ENCODE results near the gene NAA16.

NAA16 gene

DNA sequence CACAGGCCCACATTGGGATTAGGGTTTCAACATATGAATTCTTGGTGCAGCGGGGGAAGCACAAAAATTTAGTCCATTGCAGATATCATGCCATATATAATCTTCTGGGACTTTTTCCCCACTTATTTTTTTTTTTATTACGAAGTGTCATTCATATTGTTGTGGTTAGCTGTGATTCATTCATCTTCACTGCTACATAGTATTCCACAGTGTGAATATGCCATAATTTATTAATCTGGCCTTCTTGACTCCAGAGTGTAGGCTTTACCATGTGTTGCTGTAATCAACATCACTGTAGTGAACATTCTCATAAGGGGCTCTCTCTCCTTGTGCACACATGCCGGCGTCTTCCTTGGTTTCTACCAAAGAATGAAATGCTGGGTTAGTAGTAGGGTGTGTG lies 92.9 kb downstream of the NAA16 start:
- Histone ChIP-seq H3K4me1 (ENCODE audit: control insufficient read depth in 2 of 2, insufficient read depth in 2 of 2, low read length in 2 of 2) (no peaks in the 10 kb centered on the region), H3K9me3 (ENCODE audit: control insufficient read depth in 2 of 2, low read length in 2 of 2) (no peaks in the 10 kb centered on the region), H3K36me3 (ENCODE audit: control insufficient read depth in 2 of 2, insufficient read depth in 2 of 2, low read length in 2 of 2) (no peaks in the 10 kb centered on the region), H3K27me3 (ENCODE audit: control insufficient read depth in 2 of 2, insufficient read depth in 2 of 2, low read length in 2 of 2) (no peaks in the 10 kb centered on the region), H3K4me3 (ENCODE audit: low read length in 2 of 2) (no peak overlapping the region), H3K27ac (ENCODE audit: low read depth in 2 of 2, low read length in 2 of 2) (no peak overlapping the region), H3K9ac (ENCODE audit: low read depth in 1 of 2, low read length in 2 of 2) (no peak overlapping the region)

- Histone ChIP-seq H3K4me3 (ENCODE audit: low read length in 2 of 2) (no peak overlapping the region), H3K27ac (ENCODE audit: low read depth in 2 of 2, low read length in 2 of 2) (no peak overlapping the region), H3K27me3 (ENCODE audit: control insufficient read depth in 2 of 2, insufficient read depth in 2 of 2, low read length in 2 of 2) (peaks cover 0 to 3% of the 10 kb centered on the region in 2 donors), H3K36me3 (ENCODE audit: control insufficient read depth in 2 of 2, insufficient read depth in 2 of 2, low read length in 2 of 2) (no peaks in the 10 kb centered on the region), H3K9me3 (ENCODE audit: control insufficient read depth in 2 of 2, low read length in 2 of 2) (no peaks in the 10 kb centered on the region), H3K9ac (ENCODE audit: low read depth in 1 of 2, low read length in 2 of 2) (no peak overlapping the region), H3K4me1 (ENCODE audit: control insufficient read depth in 2 of 2, insufficient read depth in 2 of 2, low read length in 2 of 2) (no peaks in the 10 kb centered on the region)
These were observed 94.3 kb downstream of the NAA16 start for GRCh38 chr13:41405367-41405766.

GRCh38 chr13:41407380-41407779 lies 96.3 kb downstream of the NAA16 start:
- Histone ChIP-seq H3K9ac (ENCODE audit: low read depth in 1 of 2, low read length in 2 of 2) (no peak overlapping the region), H3K9me3 (ENCODE audit: control insufficient read depth in 2 of 2, low read length in 2 of 2) (no peaks in the 10 kb centered on the region), H3K27ac (ENCODE audit: low read depth in 2 of 2, low read length in 2 of 2) (no peak overlapping the region), H3K4me1 (ENCODE audit: control insufficient read depth in 2 of 2, insufficient read depth in 2 of 2, low read length in 2 of 2) (no peaks in the 10 kb centered on the region), H3K4me3 (ENCODE audit: low read length in 2 of 2) (no peak overlapping the region), H3K27me3 (ENCODE audit: control insufficient read depth in 2 of 2, insufficient read depth in 2 of 2, low read length in 2 of 2) (peaks cover 0 to 3% of the 10 kb centered on the region in 2 donors), H3K36me3 (ENCODE audit: control insufficient read depth in 2 of 2, insufficient read depth in 2 of 2, low read length in 2 of 2) (no peaks in the 10 kb centered on the region)

- H3K9ac ChIP-seq (ENCODE audit: low read depth in 1 of 2, low read length in 2 of 2), result no peak overlapping the region
- H3K9me3 ChIP-seq (ENCODE audit: control insufficient read depth in 2 of 2, low read length in 2 of 2), result no peaks in the 10 kb centered on the region
- H3K4me1 ChIP-seq (ENCODE audit: control insufficient read depth in 2 of 2, insufficient read depth in 2 of 2, low read length in 2 of 2), result no peaks in the 10 kb centered on the region
- H3K27ac ChIP-seq (ENCODE audit: low read depth in 2 of 2, low read length in 2 of 2), result no peak overlapping the region
- H3K36me3 ChIP-seq (ENCODE audit: control insufficient read depth in 2 of 2, insufficient read depth in 2 of 2, low read length in 2 of 2), result no peaks in the 10 kb centered on the region
- no peak overlapping the region for H3K4me3 ChIP-seq (ENCODE audit: low read length in 2 of 2)
- H3K27me3 ChIP-seq (ENCODE audit: control insufficient read depth in 2 of 2, insufficient read depth in 2 of 2, low read length in 2 of 2), result peaks cover 0 to 3% of the 10 kb centered on the region in 2 donors
These were observed 97.1 kb downstream of the NAA16 start for GRCh38 chr13:41408121-41408520.

GRCh38 chr13:41408746-41409145 lies 97.7 kb downstream of the NAA16 start:
- peaks cover 0 to 3% of the 10 kb centered on the region in 2 donors for H3K27me3 ChIP-seq (ENCODE audit: control insufficient read depth in 2 of 2, insufficient read depth in 2 of 2, low read length in 2 of 2)
- H3K36me3 ChIP-seq (ENCODE audit: control insufficient read depth in 2 of 2, insufficient read depth in 2 of 2, low read length in 2 of 2), result no peaks in the 10 kb centered on the region
- no peaks in the 10 kb centered on the region for H3K9me3 ChIP-seq (ENCODE audit: control insufficient read depth in 2 of 2, low read length in 2 of 2)
- H3K4me1 ChIP-seq (ENCODE audit: control insufficient read depth in 2 of 2, insufficient read depth in 2 of 2, low read length in 2 of 2), result no peaks in the 10 kb centered on the region
- H3K27ac ChIP-seq (ENCODE audit: low read depth in 2 of 2, low read length in 2 of 2), result no peak overlapping the region
- no peak overlapping the region for H3K9ac ChIP-seq (ENCODE audit: low read depth in 1 of 2, low read length in 2 of 2)
- no peak overlapping the region for H3K4me3 ChIP-seq (ENCODE audit: low read length in 2 of 2)

- Histone ChIP-seq H3K27ac (ENCODE audit: low read depth in 2 of 2, low read length in 2 of 2) (no peak overlapping the region), H3K4me1 (ENCODE audit: control insufficient read depth in 2 of 2, insufficient read depth in 2 of 2, low read length in 2 of 2) (no peaks in the 10 kb centered on the region), H3K4me3 (ENCODE audit: low read length in 2 of 2) (no peak overlapping the region), H3K9me3 (ENCODE audit: control insufficient read depth in 2 of 2, low read length in 2 of 2) (no peaks in the 10 kb centered on the region), H3K27me3 (ENCODE audit: control insufficient read depth in 2 of 2, insufficient read depth in 2 of 2, low read length in 2 of 2) (peaks cover 0 to 3% of the 10 kb centered on the region in 2 donors), H3K36me3 (ENCODE audit: control insufficient read depth in 2 of 2, insufficient read depth in 2 of 2, low read length in 2 of 2) (no peaks in the 10 kb centered on the region), H3K9ac (ENCODE audit: low read depth in 1 of 2, low read length in 2 of 2) (no peak overlapping the region)
These were observed 98.5 kb downstream of the NAA16 start for GRCh38 chr13:41409611-41410010.

GRCh38 chr13:41411060-41411459 lies 100.0 kb downstream of the NAA16 start:
- peaks cover 0 to 3% of the 10 kb centered on the region in 2 donors for H3K27me3 ChIP-seq (ENCODE audit: control insufficient read depth in 2 of 2, insufficient read depth in 2 of 2, low read length in 2 of 2)
- no peak overlapping the region for H3K9ac ChIP-seq (ENCODE audit: low read depth in 1 of 2, low read length in 2 of 2)
- H3K4me1 ChIP-seq (ENCODE audit: control insufficient read depth in 2 of 2, insufficient read depth in 2 of 2, low read length in 2 of 2), result no peaks in the 10 kb centered on the region
- no peaks in the 10 kb centered on the region for H3K36me3 ChIP-seq (ENCODE audit: control insufficient read depth in 2 of 2, insufficient read depth in 2 of 2, low read length in 2 of 2)
- H3K9me3 ChIP-seq (ENCODE audit: control insufficient read depth in 2 of 2, low read length in 2 of 2), result no peaks in the 10 kb centered on the region
- H3K27ac ChIP-seq (ENCODE audit: low read depth in 2 of 2, low read length in 2 of 2), result no peak overlapping the region
- no peak overlapping the region for H3K4me3 ChIP-seq (ENCODE audit: low read length in 2 of 2)

- Histone ChIP-seq H3K9me3 (ENCODE audit: control insufficient read depth in 2 of 2, low read length in 2 of 2) (no peaks in the 10 kb centered on the region), H3K27ac (ENCODE audit: low read depth in 2 of 2, low read length in 2 of 2) (no peak overlapping the region), H3K9ac (ENCODE audit: low read depth in 1 of 2, low read length in 2 of 2) (no peak overlapping the region), H3K4me3 (ENCODE audit: low read length in 2 of 2) (no peak overlapping the region), H3K27me3 (ENCODE audit: control insufficient read depth in 2 of 2, insufficient read depth in 2 of 2, low read length in 2 of 2) (peaks cover 0 to 3% of the 10 kb centered on the region in 2 donors), H3K4me1 (ENCODE audit: control insufficient read depth in 2 of 2, insufficient read depth in 2 of 2, low read length in 2 of 2) (no peaks in the 10 kb centered on the region), H3K36me3 (ENCODE audit: control insufficient read depth in 2 of 2, insufficient read depth in 2 of 2, low read length in 2 of 2) (no peaks in the 10 kb centered on the region)
These were observed 100.5 kb downstream of the NAA16 start for GRCh38 chr13:41411522-41411921.

DNA sequence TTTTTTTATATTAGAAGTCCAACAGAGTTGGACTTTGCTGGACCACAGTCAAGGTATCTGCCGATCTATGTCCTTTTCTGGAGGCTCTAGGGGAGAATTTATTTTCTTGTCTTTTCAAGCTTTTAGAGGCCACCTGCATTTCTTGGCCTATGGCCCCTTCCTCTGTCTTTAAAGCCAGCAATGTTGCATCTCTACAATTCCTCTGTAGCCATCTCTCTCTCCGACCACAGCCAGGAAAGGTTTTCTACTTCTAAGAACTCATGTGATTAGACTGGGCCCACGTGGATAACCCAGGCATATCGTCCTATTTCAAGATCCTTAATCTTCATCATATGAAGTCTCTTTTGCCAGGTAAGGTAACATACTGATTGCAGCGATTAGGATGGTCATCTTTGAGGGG lies 102.8 kb downstream of the NAA16 start:
- Histone ChIP-seq H3K4me3 (ENCODE audit: low read length in 2 of 2) (no peak overlapping the region), H3K36me3 (ENCODE audit: control insufficient read depth in 2 of 2, insufficient read depth in 2 of 2, low read length in 2 of 2) (no peaks in the 10 kb centered on the region), H3K27me3 (ENCODE audit: control insufficient read depth in 2 of 2, insufficient read depth in 2 of 2, low read length in 2 of 2) (peaks cover 0 to 3% of the 10 kb centered on the region in 2 donors), H3K9me3 (ENCODE audit: control insufficient read depth in 2 of 2, low read length in 2 of 2) (no peaks in the 10 kb centered on the region), H3K4me1 (ENCODE audit: control insufficient read depth in 2 of 2, insufficient read depth in 2 of 2, low read length in 2 of 2) (no peaks in the 10 kb centered on the region), H3K27ac (ENCODE audit: low read depth in 2 of 2, low read length in 2 of 2) (no peak overlapping the region), H3K9ac (ENCODE audit: low read depth in 1 of 2, low read length in 2 of 2) (no peak overlapping the region)

DNA sequence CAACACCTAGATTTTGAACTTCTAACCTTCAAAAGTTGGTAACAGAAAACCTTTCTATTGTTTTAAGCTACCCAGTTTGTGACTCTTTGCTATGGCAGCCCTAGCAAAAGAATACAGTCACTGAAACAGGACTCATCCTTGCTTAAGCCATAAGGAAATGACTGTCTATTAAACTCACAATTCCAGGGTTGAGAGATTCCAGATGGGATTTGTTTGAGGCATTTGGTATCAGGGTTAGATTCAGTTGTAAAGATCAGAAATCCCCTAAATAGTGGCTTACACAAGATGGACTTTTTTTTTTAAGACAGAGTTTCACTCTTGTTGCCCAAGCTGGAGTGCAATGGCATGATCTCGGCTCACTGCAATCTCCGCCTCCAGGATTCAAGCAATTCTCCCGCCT lies 105.2 kb downstream of the NAA16 start:
- no peak overlapping the region for H3K9ac ChIP-seq (ENCODE audit: low read depth in 1 of 2, low read length in 2 of 2)
- H3K4me3 ChIP-seq (ENCODE audit: low read length in 2 of 2), result no peak overlapping the region
- H3K36me3 ChIP-seq (ENCODE audit: control insufficient read depth in 2 of 2, insufficient read depth in 2 of 2, low read length in 2 of 2), result no peaks in the 10 kb centered on the region
- no peaks in the 10 kb centered on the region for H3K4me1 ChIP-seq (ENCODE audit: control insufficient read depth in 2 of 2, insufficient read depth in 2 of 2, low read length in 2 of 2)
- H3K9me3 ChIP-seq (ENCODE audit: control insufficient read depth in 2 of 2, low read length in 2 of 2), result no peaks in the 10 kb centered on the region
- H3K27me3 ChIP-seq (ENCODE audit: control insufficient read depth in 2 of 2, insufficient read depth in 2 of 2, low read length in 2 of 2), result no peaks in the 10 kb centered on the region
- H3K27ac ChIP-seq (ENCODE audit: low read depth in 2 of 2, low read length in 2 of 2), result no peak overlapping the region

DNA sequence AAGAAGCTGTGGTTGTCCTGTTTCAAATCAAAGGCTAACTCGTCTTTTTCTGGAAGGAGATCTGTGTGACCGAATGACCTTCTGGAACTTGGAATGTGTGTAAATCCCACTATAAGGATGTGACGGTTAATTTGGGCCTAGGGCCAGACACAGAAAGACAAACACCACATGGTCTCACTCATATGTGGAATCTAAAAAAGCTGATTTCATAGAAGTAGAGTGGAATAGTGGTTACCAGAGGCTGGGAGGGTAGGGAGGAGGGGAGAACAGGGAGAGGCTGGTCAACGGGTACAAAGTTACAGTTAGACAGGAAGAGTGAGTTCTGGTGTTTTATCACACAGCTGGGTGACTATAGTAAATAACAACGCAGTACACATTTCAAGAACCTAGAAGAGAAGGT lies 107.0 kb downstream of the NAA16 start:
- H3K9ac ChIP-seq (ENCODE audit: low read depth in 1 of 2, low read length in 2 of 2), result no peak overlapping the region
- H3K4me3 ChIP-seq (ENCODE audit: low read length in 2 of 2), result no peak overlapping the region
- no peaks in the 10 kb centered on the region for H3K36me3 ChIP-seq (ENCODE audit: control insufficient read depth in 2 of 2, insufficient read depth in 2 of 2, low read length in 2 of 2)

More for the DNA sequence above, 107.0 kb downstream of the NAA16 start:
- H3K4me1 ChIP-seq (ENCODE audit: control insufficient read depth in 2 of 2, insufficient read depth in 2 of 2, low read length in 2 of 2), result no peaks in the 10 kb centered on the region
- H3K27ac ChIP-seq (ENCODE audit: low read depth in 2 of 2, low read length in 2 of 2), result no peak overlapping the region
- H3K27me3 ChIP-seq (ENCODE audit: control insufficient read depth in 2 of 2, insufficient read depth in 2 of 2, low read length in 2 of 2), result no peaks in the 10 kb centered on the region
- no peaks in the 10 kb centered on the region for H3K9me3 ChIP-seq (ENCODE audit: control insufficient read depth in 2 of 2, low read length in 2 of 2)
